BE2C (cell line): Measurements from ENCODE around the gene MB21D2.

Experiments used
- DNase-seq: peaks from one replicate; pipeline ENCODE4 v3.0.0-alpha.2; 2020
- H3K27me3 ChIP-seq: fragments of 250-450 bp; sonication (Bioruptor Pico); 2 replicates; pipeline ENCODE4 v1.5.1; 2020; ENCODE audit warnings: mild to moderate bottlenecking
- H3K36me3 ChIP-seq: fragments of 250-450 bp; sonication (Bioruptor Pico); 2 replicates; pipeline ENCODE4 v1.5.1; 2020; ENCODE audit warnings: mild to moderate bottlenecking
- H3K4me1 ChIP-seq: fragments of 250-450 bp; sonication (Bioruptor Pico); 2 replicates; pipeline ENCODE4 v1.5.1; 2020
- H3K4me3 ChIP-seq: 2 replicates; pipeline ENCODE4 v1.5.1; 2011; ENCODE audit warnings: low read depth, low read length
- H3K9me3 ChIP-seq: fragments of 250-450 bp; sonication (Bioruptor Pico); 2 replicates; pipeline ENCODE4 v1.5.1; 2020
- TF ChIP-seq, protein P1 (sequence below): IDR thresholded peaks from 2 replicates; pipeline ENCODE4 v1.5.1; 2012; ENCODE audit warnings: mild to moderate bottlenecking, low read depth, low read length

Gene MB21D2

DNA sequence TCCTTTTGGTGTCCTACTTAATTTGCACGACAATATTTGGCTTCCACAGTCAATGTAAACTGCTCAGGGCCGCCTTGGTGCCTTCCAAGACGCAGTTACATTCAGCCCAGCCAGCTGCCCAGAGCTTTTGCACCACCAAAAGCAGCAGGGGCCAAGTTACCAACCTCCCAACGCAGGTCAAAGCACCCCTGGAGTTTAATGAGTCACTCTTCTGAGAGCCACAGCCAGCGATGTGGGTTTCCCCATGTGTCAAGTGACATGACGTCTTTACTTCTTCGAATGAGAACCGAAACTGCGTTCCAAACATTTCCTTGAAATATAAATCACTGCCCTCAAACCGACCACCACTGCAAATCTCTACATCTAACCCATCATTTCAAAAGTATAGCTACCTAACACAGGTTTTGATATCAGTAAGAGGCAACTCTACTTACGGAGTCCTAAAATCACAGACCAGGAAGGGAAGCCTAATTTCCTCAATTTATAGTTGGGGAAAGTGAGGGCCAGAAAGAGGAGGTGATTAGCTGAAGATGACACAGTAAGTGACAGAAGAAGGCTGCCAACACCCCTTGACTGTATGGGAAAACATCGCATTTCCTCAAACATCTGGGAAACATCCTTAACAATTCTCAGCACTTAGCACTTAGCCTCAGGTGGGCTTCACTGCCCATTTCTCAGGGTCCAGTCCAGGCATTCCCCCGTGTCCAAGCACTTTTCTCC, 24.5 kb downstream of the MB21D2 start:
- no peak overlapping the region for H3K4me3 ChIP-seq
- no peaks in the 10 kb centered on the region for H3K36me3 ChIP-seq
- no peaks in the 10 kb centered on the region for H3K4me1 ChIP-seq
- no peaks in the 10 kb centered on the region for H3K9me3 ChIP-seq
- H3K27me3 ChIP-seq, result no peaks in the 10 kb centered on the region
- DNase-seq, result no peak
- TF ChIP-seq, protein P1, sequence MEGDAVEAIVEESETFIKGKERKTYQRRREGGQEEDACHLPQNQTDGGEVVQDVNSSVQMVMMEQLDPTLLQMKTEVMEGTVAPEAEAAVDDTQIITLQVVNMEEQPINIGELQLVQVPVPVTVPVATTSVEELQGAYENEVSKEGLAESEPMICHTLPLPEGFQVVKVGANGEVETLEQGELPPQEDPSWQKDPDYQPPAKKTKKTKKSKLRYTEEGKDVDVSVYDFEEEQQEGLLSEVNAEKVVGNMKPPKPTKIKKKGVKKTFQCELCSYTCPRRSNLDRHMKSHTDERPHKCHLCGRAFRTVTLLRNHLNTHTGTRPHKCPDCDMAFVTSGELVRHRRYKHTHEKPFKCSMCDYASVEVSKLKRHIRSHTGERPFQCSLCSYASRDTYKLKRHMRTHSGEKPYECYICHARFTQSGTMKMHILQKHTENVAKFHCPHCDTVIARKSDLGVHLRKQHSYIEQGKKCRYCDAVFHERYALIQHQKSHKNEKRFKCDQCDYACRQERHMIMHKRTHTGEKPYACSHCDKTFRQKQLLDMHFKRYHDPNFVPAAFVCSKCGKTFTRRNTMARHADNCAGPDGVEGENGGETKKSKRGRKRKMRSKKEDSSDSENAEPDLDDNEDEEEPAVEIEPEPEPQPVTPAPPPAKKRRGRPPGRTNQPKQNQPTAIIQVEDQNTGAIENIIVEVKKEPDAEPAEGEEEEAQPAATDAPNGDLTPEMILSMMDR, result no peak

- DNase-seq, result no peak
- Histone ChIP-seq H3K4me3 (no peak overlapping the region), H3K9me3 (no peaks in the 10 kb centered on the region), H3K4me1 (no peaks in the 10 kb centered on the region), H3K27me3 (no peaks in the 10 kb centered on the region), H3K36me3 (no peaks in the 10 kb centered on the region)
- TF ChIP-seq, protein P1, result no peak
Measured at GRCh38 chr3:192890347-192891335, 27.0 kb downstream of the MB21D2 start.

GRCh38 chr3:192889679-192890078, 28.0 kb downstream of the MB21D2 start:
- TF ChIP-seq, protein P1, result no peak
- Histone ChIP-seq H3K27me3 (no peaks in the 10 kb centered on the region), H3K4me3 (no peak overlapping the region), H3K4me1 (no peaks in the 10 kb centered on the region), H3K9me3 (no peaks in the 10 kb centered on the region), H3K36me3 (no peaks in the 10 kb centered on the region)
- no peak for DNase-seq

- Histone ChIP-seq H3K4me3 (no peak overlapping the region), H3K27me3 (no peaks in the 10 kb centered on the region), H3K4me1 (no peaks in the 10 kb centered on the region), H3K36me3 (no peaks in the 10 kb centered on the region), H3K9me3 (no peaks in the 10 kb centered on the region)
- no peak for DNase-seq
- TF ChIP-seq, protein P1, result no peak
Measured at GRCh38 chr3:192888190-192888589, 29.5 kb downstream of the MB21D2 start.

GRCh38 chr3:192887701-192888100, 30.0 kb downstream of the MB21D2 start:
- Histone ChIP-seq H3K27me3 (no peaks in the 10 kb centered on the region), H3K4me1 (no peaks in the 10 kb centered on the region), H3K4me3 (no peak overlapping the region), H3K9me3 (no peaks in the 10 kb centered on the region), H3K36me3 (no peaks in the 10 kb centered on the region)
- DNase-seq, result no peak
- TF ChIP-seq, protein P1, result no peak
